Transverse colon (tissue), 4 donors: Measurements from ENCODE around the gene TADA1. TPM values are rescaled to one million over a fixed set of nuclear protein-coding genes. Genes with fewer than 3 reads are reported as not detected.

Experiments used
- DNase-seq: peaks from one replicate; pipeline ENCODE4 v3.0.0-alpha.2; 2019
- H3K27ac ChIP-seq, 4 donors: fragments of 200-600 bp; sonication (generic); 2 replicates each; pipeline ENCODE4 v1.5.1; 2016 to 2018; ENCODE audit warnings: inconsistent platforms in 4 of 4
- H3K27me3 ChIP-seq: fragments of 200-600 bp; sonication (generic); 2 replicates; pipeline ENCODE4 v1.5.1; 2017; ENCODE audit warnings: inconsistent platforms
- H3K36me3 ChIP-seq, 4 donors: fragments of 200-600 bp; sonication (generic); 2 replicates each; pipeline ENCODE4 v1.5.1; 2017 to 2019; ENCODE audit warnings: inconsistent platforms in 4 of 4
- H3K4me1 ChIP-seq, 4 donors: fragments of 200-600 bp; sonication (generic); 2 replicates each; pipeline ENCODE4 v1.5.1; 2017 to 2020; ENCODE audit warnings: inconsistent platforms in 4 of 4
- H3K4me3 ChIP-seq, 4 donors: fragments of 200-600 bp; sonication (generic); 1 replicate in 1 of 4; 2 replicates in 3 of 4; pipeline versions ENCODE4 v1.5.1 to v1.6.1; 2017 to 2019; ENCODE audit warnings: inconsistent platforms in 4 of 4
- H3K9me3 ChIP-seq, 2 donors: fragments of 200-600 bp; sonication (generic); 2 replicates each; pipeline ENCODE4 v1.5.1; 2017 to 2019; ENCODE audit warnings: inconsistent platforms in 2 of 2
- EP300 ChIP-seq: sonication (generic); formaldehyde crosslinking; IDR thresholded peaks from one replicate; pipeline ENCODE4 v1.6.1; 2017; ENCODE audit warnings: antibody characterized with exemption, low read depth
- POLR2A ChIP-seq: fragments of 450-650 bp; IDR thresholded peaks from one replicate; pipeline ENCODE4 v1.6.1; 2016; ENCODE audit warnings: antibody characterized with exemption, mild to moderate bottlenecking, moderate library complexity
- POLR2AphosphoS5 ChIP-seq, 3 donors: sonication (generic); formaldehyde crosslinking; IDR thresholded peaks; one replicate each; pipeline ENCODE4 v1.6.1; 2016; ENCODE audit warnings: antibody characterized with exemption in 3 of 3
- WGBS, 2 donors: methylation state at CpG; one replicate each; pipeline ENCODE4 v1.1.5; 2018; ENCODE audit warnings: low coverage in 1 of 2; 5-methylcytosine and 5-hydroxymethylcytosine counted together
- in situ Hi-C, 4 donors: fragments of 200-750 bp; cut with MboI; loops; one replicate each; pipeline versions ENCODE4 v1.15.0 to v1.15.1; 2017; ENCODE audit warnings: low sequenced_read_pairs in 3 of 4, low pct_ligation_motif_present in 1 of 4, low pct_unique_long_range_greater_than_20kb in 1 of 4
- intact Hi-C: fragments of 100-400 bp; cut with DNase I; formaldehyde crosslinking; loops from one replicate; pipeline ENCODE4 v1.15.1; 2023; ENCODE audit warnings: low total_unique reads
- total RNA-seq, 4 donors: library from RNA; depleted of rRNA; stranded (reverse); fragments of >200 nt; gene quantifications; one replicate each; pipeline ENCODE4 v1.1.0, GENCODE V29; 2016
- TF ChIP-seq, protein P1 (sequence below), 5 experiments: fragments of 200-600 bp in 3 of 5; fragments of 450-650 bp in 2 of 5; sonication (generic) in 3 of 5; IDR thresholded peaks; 1 replicate in 2 of 5; 2 replicates in 3 of 5; pipeline ENCODE4 v1.5.1; 2016 to 2017; ENCODE audit warnings: antibody characterized with exemption in 5 of 5, inconsistent platforms in 3 of 5, mild to moderate bottlenecking in 2 of 5, moderate library complexity in 1 of 5

The TADA1 gene
- total RNA-seq, 4 donors from 2014 or later: 1.5 to 21.7 (median 12.0) TPM

DNA sequence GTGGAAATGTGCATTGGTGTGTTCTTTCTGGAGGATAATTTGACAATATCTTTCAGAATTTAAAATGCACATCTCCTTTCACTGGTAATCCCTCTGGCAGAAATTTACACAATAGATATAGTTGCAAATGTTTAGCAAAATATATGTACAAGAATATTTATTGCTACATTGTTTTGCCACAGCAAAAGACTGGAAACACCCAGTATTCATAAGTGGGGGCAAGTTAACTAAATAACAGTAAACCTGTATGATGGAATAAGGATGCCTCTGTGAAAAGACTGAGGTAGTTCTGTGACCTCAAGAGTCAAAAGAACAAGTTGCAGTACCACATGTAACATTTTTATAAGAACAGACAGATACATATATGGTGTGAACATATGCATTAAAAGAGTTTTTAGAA, 13.7 kb upstream of the TADA1 start:
- in situ Hi-C loops: loop anchor here in 2 of 4 donors (10.0 to 25.0 kb wide), 3 partner anchors 175 to 648 kb away; no protein-coding TSS in a partner anchor
- intact Hi-C loops: no loop called here
- H3K27ac ChIP-seq: no peak overlapping the region
- no peak for DNase-seq
- no peaks in the 10 kb centered on the region for H3K9me3 ChIP-seq
- no peak overlapping the region for H3K4me3 ChIP-seq
- no peak for TF ChIP-seq POLR2A
- no peak for TF ChIP-seq POLR2AphosphoS5 (IDR thresholded peaks at IDR 0.05)
- TF ChIP-seq EP300: no peak
- TF ChIP-seq, protein P1, sequence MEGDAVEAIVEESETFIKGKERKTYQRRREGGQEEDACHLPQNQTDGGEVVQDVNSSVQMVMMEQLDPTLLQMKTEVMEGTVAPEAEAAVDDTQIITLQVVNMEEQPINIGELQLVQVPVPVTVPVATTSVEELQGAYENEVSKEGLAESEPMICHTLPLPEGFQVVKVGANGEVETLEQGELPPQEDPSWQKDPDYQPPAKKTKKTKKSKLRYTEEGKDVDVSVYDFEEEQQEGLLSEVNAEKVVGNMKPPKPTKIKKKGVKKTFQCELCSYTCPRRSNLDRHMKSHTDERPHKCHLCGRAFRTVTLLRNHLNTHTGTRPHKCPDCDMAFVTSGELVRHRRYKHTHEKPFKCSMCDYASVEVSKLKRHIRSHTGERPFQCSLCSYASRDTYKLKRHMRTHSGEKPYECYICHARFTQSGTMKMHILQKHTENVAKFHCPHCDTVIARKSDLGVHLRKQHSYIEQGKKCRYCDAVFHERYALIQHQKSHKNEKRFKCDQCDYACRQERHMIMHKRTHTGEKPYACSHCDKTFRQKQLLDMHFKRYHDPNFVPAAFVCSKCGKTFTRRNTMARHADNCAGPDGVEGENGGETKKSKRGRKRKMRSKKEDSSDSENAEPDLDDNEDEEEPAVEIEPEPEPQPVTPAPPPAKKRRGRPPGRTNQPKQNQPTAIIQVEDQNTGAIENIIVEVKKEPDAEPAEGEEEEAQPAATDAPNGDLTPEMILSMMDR (IDR thresholded peaks at IDR 0.05): no peak
- H3K4me1 ChIP-seq: no peaks in the 10 kb centered on the region
- no peaks in the 10 kb centered on the region for H3K36me3 ChIP-seq
- peaks cover under 1% of the 10 kb centered on the region for H3K27me3 ChIP-seq

DNA sequence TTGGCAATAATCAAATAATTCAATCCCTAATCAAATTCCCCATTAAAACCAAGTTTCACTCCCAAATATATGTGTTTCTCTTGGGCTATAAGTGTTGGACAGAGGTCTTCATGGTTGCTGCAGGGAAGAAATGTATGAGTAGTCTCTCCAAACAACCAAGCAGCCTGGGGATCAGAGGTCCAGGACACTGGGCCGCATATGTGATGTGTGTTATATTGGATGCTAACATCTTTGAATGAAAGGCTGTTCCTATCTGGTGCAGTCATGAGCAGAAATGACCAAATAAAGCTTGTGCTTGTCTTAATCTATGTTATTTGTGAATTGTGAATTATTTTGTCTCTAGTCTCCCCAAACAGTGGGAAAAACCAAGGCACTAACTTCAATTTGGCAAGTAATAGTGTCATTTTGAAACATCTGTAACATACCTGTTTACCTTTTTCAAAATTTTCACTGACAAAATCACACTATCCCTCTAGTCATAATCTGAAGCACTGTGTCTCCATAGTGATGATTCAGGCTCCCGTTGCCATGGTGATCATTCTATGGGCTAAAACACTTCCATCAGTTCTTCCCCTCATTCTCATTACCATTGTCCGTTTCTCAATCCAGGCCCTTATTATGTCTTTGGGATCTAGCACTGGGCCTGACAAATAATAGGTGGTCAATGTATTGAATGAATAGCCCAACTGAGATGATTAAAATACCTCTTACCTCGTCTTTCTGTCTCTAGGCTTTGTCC, 12.5 kb upstream of the TADA1 start:
- Histone ChIP-seq H3K27ac (no peak overlapping the region), H3K27me3 (peaks cover 13% of the 10 kb centered on the region), H3K36me3 (no peaks in the 10 kb centered on the region), H3K4me1 (peaks cover 0 to 8% (median 7%) of the 10 kb centered on the region in 4 donors), H3K9me3 (no peaks in the 10 kb centered on the region), H3K4me3 (no peak overlapping the region)
- intact Hi-C loops (no loop called here), in situ Hi-C loops (loop anchor here in 2 of 4 donors (10.0 to 25.0 kb wide), 3 partner anchors 176 to 649 kb away; no protein-coding TSS in a partner anchor)
- DNase-seq: no peak
- WGBS, 2 donors: 71 to 73% methylated on average over 3 to 4 of the region's 4 CpGs
- TF ChIP-seq, protein P1 (IDR thresholded peaks at IDR 0.05): no peak
- TF ChIP-seq POLR2AphosphoS5 (IDR thresholded peaks at IDR 0.05) (no peak), EP300 (no peak), POLR2A (no peak)

DNA sequence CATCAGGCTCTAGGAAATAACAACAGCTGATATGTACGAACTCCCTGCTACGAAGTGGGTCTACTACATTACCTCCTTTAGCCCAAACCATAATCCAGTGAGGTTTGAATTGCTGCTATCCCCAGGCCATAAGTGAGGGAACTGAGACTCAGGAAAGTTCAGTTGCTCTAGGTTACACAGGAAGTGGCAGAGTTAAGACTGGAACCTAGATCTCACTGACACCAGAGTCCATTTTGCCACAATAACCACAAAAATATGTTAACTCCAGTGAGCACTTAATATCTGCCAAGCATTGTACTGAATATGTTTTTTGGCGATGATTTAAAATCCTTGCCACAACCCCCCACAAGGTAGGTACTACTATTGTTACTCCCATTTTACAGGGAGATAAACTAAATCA, 8.9 kb upstream of the TADA1 start:
- TF ChIP-seq, protein P1 (IDR thresholded peaks at IDR 0.05): no peak
- TF ChIP-seq POLR2A: no peak
- Histone ChIP-seq H3K4me3 (no peak overlapping the region), H3K9me3 (no peaks in the 10 kb centered on the region), H3K36me3 (no peaks in the 10 kb centered on the region), H3K4me1 (peaks cover 0 to 8% (median 7%) of the 10 kb centered on the region in 4 donors), H3K27me3 (peaks cover 27% of the 10 kb centered on the region), H3K27ac (no peak overlapping the region)
- WGBS, 2 donors: 87 to 100% methylated on average over 1 to 3 of the region's 3 CpGs
- in situ Hi-C loops: loop anchor here in 2 of 4 donors (10.0 to 25.0 kb wide), 3 partner anchors 180 to 652 kb away; no protein-coding TSS in a partner anchor
- intact Hi-C loops: no loop called here
- DNase-seq: no peak

DNA sequence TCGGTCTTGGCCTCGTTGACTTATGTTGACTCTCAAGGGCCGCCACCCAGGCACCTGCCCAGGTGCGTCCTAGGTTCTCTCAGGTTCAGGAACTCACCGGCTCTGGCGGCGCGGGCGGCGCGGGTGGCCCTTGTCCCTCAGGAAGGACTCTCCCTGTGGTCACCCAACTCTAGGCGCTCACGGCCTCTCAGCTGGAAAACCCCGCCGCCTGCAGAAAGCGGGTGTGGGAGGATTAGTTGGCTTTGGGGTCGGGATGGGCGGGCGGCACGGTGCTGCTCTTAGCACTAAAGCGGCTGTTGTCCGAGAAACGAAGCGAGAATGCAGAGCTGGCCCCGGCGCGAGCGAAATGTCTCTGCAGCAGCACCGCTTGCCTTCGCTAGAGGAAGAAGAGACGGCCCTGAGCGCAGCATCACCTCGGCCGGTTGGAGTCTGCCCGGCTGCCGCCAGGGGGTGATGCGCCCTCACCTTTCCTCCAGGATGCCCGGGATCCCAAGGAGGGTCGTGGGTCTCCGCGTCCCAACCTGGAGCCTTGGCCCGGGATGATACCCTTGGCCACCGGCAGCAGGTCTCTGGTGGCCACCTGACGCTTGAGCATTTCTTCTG, 8.1 kb upstream of the TADA1 start:
- in situ Hi-C loops (loop anchor here in 2 of 4 donors (10.0 to 25.0 kb wide), 3 partner anchors 181 to 653 kb away; no protein-coding TSS in a partner anchor), intact Hi-C loops (no loop called here)
- H3K27me3 ChIP-seq: peaks cover 27% of the 10 kb centered on the region
- DNase-seq: peak; percentile 53
- peak overlapping the region in 1 of 4 donors; percentile 37 for H3K4me3 ChIP-seq
- no peak for TF ChIP-seq EP300
- TF ChIP-seq POLR2A: no peak
- no peak for TF ChIP-seq POLR2AphosphoS5 (IDR thresholded peaks at IDR 0.05)
- TF ChIP-seq, protein P1 (IDR thresholded peaks at IDR 0.05): peak; percentile 66 to 76 (median 70)
- H3K4me1 ChIP-seq: peaks cover 0 to 8% (median 7%) of the 10 kb centered on the region in 4 donors
- H3K9me3 ChIP-seq: no peaks in the 10 kb centered on the region
- H3K27ac ChIP-seq: no peak overlapping the region
- H3K36me3 ChIP-seq: no peaks in the 10 kb centered on the region
- 17% methylated on average over 34 of the region's 44 CpGs; no CpG with 5 or more reads in 1 of the 2 donors for WGBS, 2 donors
